IMR-90 (cell line): Measurements from ENCODE around the gene GALNT14. TPM values are rescaled to one million over a fixed set of nuclear protein-coding genes. Genes with fewer than 3 reads are reported as not detected.

ENCODE experiments used
- ATAC-seq: fragments of 200-7000 bp; cut with Tn5 transposase; 2 replicates; pipeline ENCODE4 v1.9.1; 2020; ENCODE audit warnings: low read depth, mild to moderate bottlenecking, moderate library complexity
- BruUV-seq: library from RNA; stranded (reverse); fragments of 400-500 nt; replicated peaks from 2 replicates; lab custom pipeline; 2021; lab: Mats Ljungman, UMichigan
- CTCF ChIA-PET: fragments of 300-600 bp; formaldehyde crosslinking; extraction: SDS; loops from one replicate; lab custom pipeline; 2021; ENCODE audit warnings: antibody characterized with exemption; lab: Yijun Ruan, JAX
- POLR2A ChIA-PET: fragments of 300-600 bp; sonication (Branson Sonifier 250); formaldehyde crosslinking; loops from one replicate; lab custom pipeline; 2022; ENCODE audit warnings: antibody characterized with exemption; ENCODE audit not compliant: unreplicated experiment; lab: Charles Lee
- DNase-seq: peaks from one replicate; pipeline ENCODE4 v3.0.0; 2013
- H2AFZ ChIP-seq: replicated peaks from 2 replicates; pipeline ENCODE3; 2013; ENCODE audit warnings: low read length, mild to moderate bottlenecking; ENCODE audit not compliant: poor library complexity
- H2AK5ac ChIP-seq: 2 replicates; pipeline ENCODE4 v1.6.1; 2013; ENCODE audit warnings: low read depth, low read length, inconsistent platforms
- H2AK9ac ChIP-seq: replicated peaks from 2 replicates; pipeline ENCODE3; 2013; ENCODE audit warnings: mild to moderate bottlenecking, low read depth, low read length, moderate library complexity; ENCODE audit not compliant: poor library complexity
- H2BK120ac ChIP-seq: 2 replicates; pipeline ENCODE4 v1.6.1; 2013; ENCODE audit warnings: low read depth, low read length, inconsistent platforms
- H2BK15ac ChIP-seq: 3 replicates; pipeline ENCODE4 v1.6.1; 2013; ENCODE audit warnings: low read depth, low read length, inconsistent platforms
- H2BK20ac ChIP-seq: 2 replicates; pipeline ENCODE4 v1.6.1; 2013; ENCODE audit warnings: low read depth, mild to moderate bottlenecking, inconsistent platforms, low read length, moderate library complexity
- H2BK5ac ChIP-seq: 2 replicates; pipeline ENCODE4 v1.6.1; 2013; ENCODE audit warnings: mild to moderate bottlenecking, low read depth, low read length, inconsistent platforms; ENCODE audit not compliant: poor library complexity, severe bottlenecking
- H3K14ac ChIP-seq: replicated peaks from 2 replicates; pipeline ENCODE4 v1.6.1; 2013; ENCODE audit warnings: low read depth, low read length, inconsistent platforms
- H3K18ac ChIP-seq: 2 replicates; pipeline ENCODE4 v1.6.1; 2013; ENCODE audit warnings: low read depth, low read length, control low read depth
- H3K23ac ChIP-seq: 2 replicates; pipeline ENCODE4 v1.6.1; 2013; ENCODE audit warnings: low read depth, low read length, inconsistent platforms
- H3K27ac ChIP-seq: 2 replicates; pipeline ENCODE4 v1.5.1; 2013; ENCODE audit warnings: mild to moderate bottlenecking, control low read depth, low read length; ENCODE audit not compliant: insufficient read depth
- H3K27me3 ChIP-seq: 2 replicates; pipeline ENCODE4 v1.6.1; 2013; ENCODE audit warnings: low read length; ENCODE audit not compliant: control insufficient read depth, insufficient read depth
- H3K36me3 ChIP-seq: 2 replicates; pipeline ENCODE4 v1.6.1; 2013; ENCODE audit warnings: low read length, mixed read lengths; ENCODE audit not compliant: control insufficient read depth, insufficient read depth
- H3K4ac ChIP-seq: 2 replicates; pipeline ENCODE4 v1.6.1; 2013; ENCODE audit warnings: low read depth, low read length, inconsistent platforms
- H3K4me1 ChIP-seq: 2 replicates; pipeline ENCODE4 v1.6.1; 2013; ENCODE audit warnings: low read length, mixed read lengths; ENCODE audit not compliant: control insufficient read depth, insufficient read depth
- H3K4me2 ChIP-seq: 2 replicates; pipeline ENCODE4 v1.6.1; 2013; ENCODE audit warnings: low read depth, mild to moderate bottlenecking, control low read depth, low read length, moderate library complexity
- H3K4me3 ChIP-seq: 2 replicates; pipeline ENCODE4 v1.5.1; 2013; ENCODE audit warnings: low read depth, mild to moderate bottlenecking, control low read depth, low read length, moderate library complexity; ENCODE audit not compliant: insufficient read depth
- H3K56ac ChIP-seq: 2 replicates; pipeline ENCODE4 v1.6.1; 2013; ENCODE audit warnings: low read length, inconsistent platforms; ENCODE audit not compliant: insufficient read depth; ENCODE audit errors: extremely low read depth
- H3K79me1 ChIP-seq, 2 experiments: 2 replicates each; pipeline ENCODE4 v1.6.1; 2013; ENCODE audit warnings: low read length in 2 of 2, inconsistent platforms in 1 of 2, low read depth in 1 of 2
- H3K9ac ChIP-seq: 2 replicates; pipeline ENCODE4 v1.6.1; 2013; ENCODE audit warnings: low read depth, low read length, control low read depth
- H3K9me1 ChIP-seq: 2 replicates; pipeline ENCODE4 v1.6.1; 2013; ENCODE audit warnings: low read length, inconsistent platforms; ENCODE audit not compliant: insufficient read depth
- H3K9me3 ChIP-seq: 2 replicates; pipeline ENCODE4 v1.6.1; 2013; ENCODE audit warnings: low read length; ENCODE audit not compliant: control insufficient read depth, insufficient read depth
- H4K20me1 ChIP-seq: 2 replicates; pipeline ENCODE4 v1.6.1; 2013; ENCODE audit warnings: low read length, inconsistent platforms; ENCODE audit not compliant: insufficient read depth
- H4K5ac ChIP-seq: 2 replicates; pipeline ENCODE4 v1.6.1; 2013; ENCODE audit warnings: mild to moderate bottlenecking, low read depth, low read length, control low read depth
- H4K8ac ChIP-seq, 2 experiments: 2 replicates each; pipeline ENCODE4 v1.6.1; 2013; ENCODE audit warnings: low read depth in 2 of 2, low read length in 2 of 2, control low read depth in 1 of 2, inconsistent platforms in 1 of 2
- H4K91ac ChIP-seq: 2 replicates; pipeline ENCODE4 v1.6.1; 2013; ENCODE audit warnings: low read depth, low read length, inconsistent platforms; ENCODE audit not compliant: insufficient read depth
- CTCF ChIP-seq: conservative IDR thresholded peaks from 2 replicates; pipeline ENCODE4 v1.5.1; 2012; ENCODE audit warnings: mild to moderate bottlenecking, low read depth, low read length, improper control_type of control experiment
- MXI1 ChIP-seq: IDR thresholded peaks from 2 replicates; pipeline ENCODE4 v1.6.1; 2012; ENCODE audit warnings: low read depth, mild to moderate bottlenecking, low read length, moderate library complexity, borderline replicate concordance
- RAD21 ChIP-seq: IDR thresholded peaks from 2 replicates; pipeline ENCODE4 v1.6.1; 2012; ENCODE audit warnings: low read length, improper control_type of control experiment
- RFX5 ChIP-seq: IDR thresholded peaks from 2 replicates; pipeline ENCODE4 v1.8.0; 2012; ENCODE audit warnings: low read depth, mild to moderate bottlenecking, low read length, moderate library complexity
- USF2 ChIP-seq: fragments of 150-350 bp; IDR thresholded peaks from 2 replicates; pipeline ENCODE4 v1.6.1; 2017; ENCODE audit warnings: mild to moderate bottlenecking, antibody characterized with exemption, low read length, low read depth
- WGBS, 2 experiments: methylation state at CpG; one replicate each; pipeline versions ENCODE4 v1.1.5 to v1.1.7; 2013; ENCODE audit warnings: missing lambda C conversion rate in 2 of 2; ENCODE audit not compliant: insufficient read length in 1 of 2; ENCODE audit errors: extremely low coverage in 2 of 2; 5-methylcytosine and 5-hydroxymethylcytosine counted together
- dilution Hi-C: fragments of 300-500 bp; cut with HindIII; formaldehyde crosslinking; loops from one replicate; pipeline ENCODE4 v1.14.3; 2018; ENCODE audit warnings: low sequenced_read_pairs; ENCODE audit not compliant: unreplicated experiment
- in situ Hi-C: fragments of 300-500 bp; cut with MboI; formaldehyde crosslinking; loops from 3 replicates; pipeline ENCODE4 v1.14.3; 2019; ENCODE audit warnings: low sequenced_read_pairs, inconsistent platforms, mixed read lengths
- intact Hi-C: fragments of 100-400 bp; cut with micrococcal nuclease; formaldehyde crosslinking; loops from 2 replicates; pipeline ENCODE4 v1.10.0; 2022
- polyA plus RNA-seq, 3 experiments: library from polyadenylated mRNA; depleted of rRNA; stranded (reverse); fragments of >200 nt; gene quantifications; 2 replicates each; pipeline ENCODE4 v1.2.3, GENCODE V29; 2012; ENCODE audit warnings: low replicate concordance in 1 of 3
- total RNA-seq: library from RNA; depleted of rRNA; stranded (reverse); fragments of >200 nt; gene quantifications from 2 replicates; pipeline ENCODE4 v1.2.3, GENCODE V29; 2012

The GALNT14 gene
- total and polyA plus RNA-seq, 2 of the 4 experiments (the other 2 are of a cell fraction): 0.15 to 0.18 TPM

- no peaks in the 10 kb centered on the region for H3K9me3 ChIP-seq
- no peaks in the 10 kb centered on the region for H3K36me3 ChIP-seq
- no peak overlapping the region for H2BK20ac ChIP-seq
- H3K79me1 ChIP-seq: no peaks in the 10 kb centered on the region
- POLR2A ChIA-PET: no interaction called here
- no peak overlapping the region for H3K27ac ChIP-seq
- no peak overlapping the region for H3K4ac ChIP-seq
- H2BK15ac ChIP-seq: no peak overlapping the region
- no peaks in the 10 kb centered on the region for H3K9me1 ChIP-seq
- no peak overlapping the region for H4K8ac ChIP-seq
- no peak overlapping the region for H2AK9ac ChIP-seq
- H2AK5ac ChIP-seq: no peak overlapping the region
- dilution Hi-C loops: no loop called here
- TF ChIP-seq USF2 (no peak), CTCF (no peak), RAD21 (no peak), MXI1 (no peak), RFX5 (no peak)
- ATAC-seq: no peak
- BruUV-seq: no TSS peak
- no peak overlapping the region for H3K4me3 ChIP-seq
- no peak overlapping the region for H4K5ac ChIP-seq
- H2BK5ac ChIP-seq: no peak overlapping the region
- CTCF ChIA-PET: no interaction called here
- H4K91ac ChIP-seq: no peak overlapping the region
- 100% methylated on average over 1 of the region's 3 CpGs; no CpG with 5 or more reads in 1 of the 2 experiments for WGBS, 2 experiments
- H3K9ac ChIP-seq: no peak overlapping the region
- no peak for DNase-seq
- no peak overlapping the region for H3K14ac ChIP-seq
- H2BK120ac ChIP-seq: no peak overlapping the region
- in situ Hi-C loops: no loop called here
- no peak overlapping the region for H3K23ac ChIP-seq
- intact Hi-C loops: no loop called here
- no peak overlapping the region for H3K18ac ChIP-seq
- no peak overlapping the region for H3K4me2 ChIP-seq
- H2AFZ ChIP-seq: no peak overlapping the region
- no peaks in the 10 kb centered on the region for H3K4me1 ChIP-seq
- no peaks in the 10 kb centered on the region for H4K20me1 ChIP-seq
- H3K56ac ChIP-seq: no peak overlapping the region
- H3K27me3 ChIP-seq: peaks cover 4% of the 10 kb centered on the region
Measured at GRCh38 chr2:31127931-31128330, 10.3 kb downstream of the GALNT14 start.
